HG03565 (cell line): ENCODE data around the gene NMRK2.
"Not testable (repeated sequence)": the region's sequence is repeated elsewhere in the genome, so short reads cannot be mapped to it uniquely, and the experiment has no call there.

Experiments
- ATAC-seq: cut with Tn5 transposase; IDR thresholded peaks from one replicate; pipeline ENCODE4 v1.9.1; 2021; ENCODE audit warnings: mild to moderate bottlenecking, moderate library complexity; ENCODE audit not compliant: unreplicated experiment

Gene NMRK2

DNA sequence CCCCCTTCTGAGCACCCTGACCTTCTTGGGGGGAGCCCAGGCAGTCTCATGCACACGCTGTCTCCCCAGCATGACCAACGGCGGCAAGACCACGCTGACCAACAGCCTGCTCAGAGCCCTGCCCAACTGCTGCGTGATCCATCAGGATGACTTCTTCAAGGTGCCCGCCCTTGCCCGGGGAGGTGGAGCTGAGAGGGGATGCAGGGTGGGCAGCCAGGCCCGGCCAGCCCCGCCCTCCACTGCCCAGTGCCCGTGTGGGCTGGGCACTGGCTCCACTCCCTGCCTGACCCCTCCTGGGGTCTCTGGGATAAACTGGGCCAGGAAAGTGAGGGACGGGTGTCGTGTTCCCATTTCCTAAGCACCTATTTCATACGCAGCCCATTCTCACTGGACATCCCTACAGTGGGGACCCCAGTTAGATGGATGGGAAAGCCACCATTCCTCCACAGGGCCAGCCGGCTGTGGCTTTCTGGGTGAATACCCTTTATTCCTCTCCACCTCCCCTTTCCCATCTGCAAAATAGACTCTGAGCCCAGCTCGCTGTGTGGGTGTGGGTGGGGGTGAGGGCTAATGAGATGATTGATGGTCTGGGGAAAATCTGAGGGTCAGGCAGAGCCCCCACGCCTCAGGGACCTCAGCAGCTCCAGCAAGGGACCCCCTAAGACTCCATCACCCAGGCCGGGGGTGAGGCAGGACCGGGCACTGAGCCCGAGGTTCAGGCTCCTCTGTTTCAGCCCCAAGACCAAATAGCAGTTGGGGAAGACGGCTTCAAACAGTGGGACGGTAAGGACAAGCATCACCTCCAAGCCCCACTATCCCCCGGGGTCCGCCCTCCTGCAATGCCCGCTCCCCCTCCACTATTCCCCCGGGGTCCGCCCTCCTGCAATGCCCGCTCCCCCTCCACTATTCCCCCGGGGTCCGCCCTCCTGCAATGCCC is 3.9 kb downstream of the NMRK2 start:
- ATAC-seq, result no peak

DNA sequence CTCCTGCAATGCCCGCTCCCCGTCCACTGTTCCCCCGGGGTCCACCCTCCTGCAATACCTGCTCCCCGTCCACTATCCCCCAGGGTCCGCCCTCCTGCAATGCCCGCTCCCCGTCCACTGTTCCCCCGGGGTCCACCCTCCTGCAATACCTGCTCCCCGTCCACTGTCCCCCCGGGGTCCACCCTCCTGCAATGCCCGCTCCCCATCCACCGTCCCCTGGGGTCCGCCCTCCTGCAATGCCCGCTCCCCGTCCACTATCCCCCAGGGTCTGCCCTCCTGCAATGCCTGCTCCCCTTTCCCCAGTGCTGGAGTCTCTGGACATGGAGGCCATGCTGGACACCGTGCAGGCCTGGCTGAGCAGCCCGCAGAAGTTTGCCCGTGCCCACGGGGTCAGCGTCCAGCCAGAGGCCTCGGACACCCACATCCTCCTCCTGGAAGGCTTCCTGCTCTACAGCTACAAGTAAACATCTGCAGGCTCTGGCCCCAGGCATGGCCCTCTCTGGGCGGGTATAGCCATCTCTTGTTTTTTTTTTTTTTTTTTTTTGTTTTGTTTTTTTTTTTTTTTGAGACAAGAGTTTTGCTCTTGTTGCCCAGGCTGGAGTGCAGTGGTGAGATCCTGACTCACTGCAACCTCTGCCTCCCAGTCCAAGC is 5.6 kb downstream of the NMRK2 start:
- ATAC-seq, result not testable (repeated sequence)

DNA sequence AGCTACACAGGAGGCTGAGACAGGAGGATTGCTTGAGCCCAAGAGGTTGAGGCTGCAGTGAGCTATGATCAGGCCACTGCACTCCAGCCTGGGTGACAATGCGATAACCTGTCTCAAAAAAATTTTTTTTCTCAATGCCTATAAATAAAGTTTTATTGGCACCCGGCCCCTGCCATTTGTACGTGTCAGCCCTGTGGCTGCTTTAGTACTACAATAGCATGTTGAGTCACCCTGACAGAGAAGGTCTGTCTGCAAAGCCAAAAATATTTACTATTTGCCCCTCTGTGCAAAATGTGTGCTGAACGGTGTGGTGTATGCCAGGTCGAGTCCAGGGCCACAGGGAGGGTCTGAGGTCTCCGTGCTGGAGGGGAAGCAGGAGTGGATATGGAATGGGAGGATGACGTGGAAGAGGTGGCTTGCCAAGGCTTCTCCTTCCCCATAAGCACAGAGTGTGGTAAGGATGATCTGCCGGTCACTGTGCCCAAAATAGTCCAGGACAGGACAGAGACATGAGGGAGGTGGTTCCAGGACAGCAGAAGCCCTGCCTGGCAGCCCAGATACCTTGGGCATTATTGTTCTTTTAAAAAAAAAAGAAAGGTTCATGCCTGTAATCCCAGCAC is 10.0 kb downstream of the NMRK2 start:
- no peak for ATAC-seq

DNA sequence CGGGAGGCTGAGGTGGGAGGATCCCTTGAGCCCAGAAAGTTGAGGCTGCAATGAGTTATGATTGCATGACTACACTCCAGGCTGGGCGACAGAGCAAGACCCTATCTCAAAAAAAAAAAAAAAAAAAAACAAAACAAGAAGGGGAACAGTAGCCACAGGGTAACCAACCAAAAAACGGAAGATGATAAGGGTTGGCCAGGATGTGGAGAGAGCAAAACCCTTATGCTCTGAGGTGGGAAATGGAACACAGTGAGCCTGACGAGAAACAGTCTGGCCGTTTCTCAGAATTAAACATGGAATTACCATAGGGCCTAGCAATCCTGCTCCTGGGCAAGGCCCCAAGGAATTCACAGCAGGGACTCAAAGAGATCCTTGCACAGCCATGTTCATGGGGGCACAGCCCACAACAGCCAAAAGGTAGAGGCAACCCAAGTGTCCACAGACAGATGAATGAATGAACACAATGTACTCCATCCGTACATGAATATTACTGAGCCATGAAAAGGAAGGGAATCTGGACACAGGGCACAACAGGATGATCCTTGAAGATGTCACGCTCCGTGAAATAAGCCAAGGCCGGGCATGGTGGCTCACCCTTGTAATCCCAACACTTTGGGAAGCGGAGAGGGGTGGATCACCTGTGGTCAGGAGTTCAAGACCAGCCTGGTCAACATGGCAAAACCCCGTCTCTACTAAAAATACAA is 11.3 kb downstream of the NMRK2 start:
- ATAC-seq, result no peak

DNA sequence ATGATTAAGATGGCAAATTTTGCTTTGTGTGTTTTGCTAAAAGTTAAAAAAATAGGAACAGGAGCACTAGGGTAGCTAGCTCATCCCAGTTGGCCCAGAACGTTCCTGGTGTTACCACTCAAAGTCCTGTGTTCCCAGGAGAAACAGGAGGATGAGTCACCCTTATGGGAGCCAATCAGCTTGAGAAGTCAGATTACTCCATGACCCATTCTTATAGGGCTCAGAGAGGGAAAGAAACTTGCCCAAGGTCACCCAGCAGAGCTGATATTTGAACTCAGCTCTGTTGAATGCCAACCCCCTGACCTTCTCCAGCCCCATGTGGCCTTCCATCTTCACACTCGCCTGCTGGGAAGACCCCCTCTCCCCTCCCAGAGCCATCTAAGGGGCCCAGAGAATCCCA is 13.0 kb downstream of the NMRK2 start:
- ATAC-seq, result no peak

DNA sequence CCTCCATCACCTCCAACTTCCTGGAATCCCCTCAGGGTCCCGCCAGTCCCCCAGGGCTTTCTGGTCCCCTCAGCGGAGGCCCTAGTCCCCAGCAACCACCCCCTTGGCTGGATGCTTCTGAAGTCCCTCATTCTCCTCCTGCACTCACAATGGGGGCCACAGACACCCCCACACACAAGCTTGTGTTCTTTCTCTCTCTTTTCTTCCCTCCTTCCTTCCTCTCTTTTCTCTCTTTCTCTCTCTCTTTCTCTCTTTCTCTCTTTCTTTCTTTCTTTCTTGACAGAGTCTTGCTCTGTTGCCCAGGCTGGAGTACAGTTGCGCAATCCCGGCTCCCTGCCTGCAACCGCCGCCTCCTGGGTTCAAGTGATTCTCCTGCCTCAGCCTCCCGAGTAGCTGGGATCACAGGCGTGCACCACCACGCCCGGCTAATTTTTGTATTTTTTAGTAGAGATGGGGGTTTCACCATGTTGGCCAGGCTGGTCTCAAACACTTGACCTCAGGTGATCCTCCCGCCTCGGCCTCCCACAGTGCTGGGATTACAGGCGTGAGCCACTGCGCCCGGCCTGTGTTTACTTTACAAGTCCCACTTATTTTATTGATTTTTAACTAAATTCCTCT is 14.6 kb downstream of the NMRK2 start:
- not testable (repeated sequence) for ATAC-seq

DNA sequence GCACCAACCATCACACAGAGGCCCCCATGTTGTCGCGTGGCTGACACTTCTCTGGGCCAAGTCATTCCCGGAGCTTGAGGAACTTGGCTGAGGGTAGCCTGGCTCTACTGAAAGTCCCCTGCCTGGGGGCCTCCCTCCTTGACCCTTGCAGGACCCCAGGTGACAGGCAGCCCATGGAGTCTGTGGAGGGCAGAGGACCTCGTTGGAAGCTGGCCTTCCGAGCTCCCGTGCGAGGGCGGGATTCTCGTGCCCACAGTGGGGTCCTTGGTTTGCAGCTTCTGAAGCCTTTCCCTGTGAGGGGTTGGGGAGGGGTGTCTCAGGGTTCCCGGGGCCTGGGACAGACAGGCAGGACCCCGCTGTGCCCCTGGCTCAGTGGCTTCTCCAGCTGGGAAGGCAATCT is 16.4 kb downstream of the NMRK2 start:
- no peak for ATAC-seq

DNA sequence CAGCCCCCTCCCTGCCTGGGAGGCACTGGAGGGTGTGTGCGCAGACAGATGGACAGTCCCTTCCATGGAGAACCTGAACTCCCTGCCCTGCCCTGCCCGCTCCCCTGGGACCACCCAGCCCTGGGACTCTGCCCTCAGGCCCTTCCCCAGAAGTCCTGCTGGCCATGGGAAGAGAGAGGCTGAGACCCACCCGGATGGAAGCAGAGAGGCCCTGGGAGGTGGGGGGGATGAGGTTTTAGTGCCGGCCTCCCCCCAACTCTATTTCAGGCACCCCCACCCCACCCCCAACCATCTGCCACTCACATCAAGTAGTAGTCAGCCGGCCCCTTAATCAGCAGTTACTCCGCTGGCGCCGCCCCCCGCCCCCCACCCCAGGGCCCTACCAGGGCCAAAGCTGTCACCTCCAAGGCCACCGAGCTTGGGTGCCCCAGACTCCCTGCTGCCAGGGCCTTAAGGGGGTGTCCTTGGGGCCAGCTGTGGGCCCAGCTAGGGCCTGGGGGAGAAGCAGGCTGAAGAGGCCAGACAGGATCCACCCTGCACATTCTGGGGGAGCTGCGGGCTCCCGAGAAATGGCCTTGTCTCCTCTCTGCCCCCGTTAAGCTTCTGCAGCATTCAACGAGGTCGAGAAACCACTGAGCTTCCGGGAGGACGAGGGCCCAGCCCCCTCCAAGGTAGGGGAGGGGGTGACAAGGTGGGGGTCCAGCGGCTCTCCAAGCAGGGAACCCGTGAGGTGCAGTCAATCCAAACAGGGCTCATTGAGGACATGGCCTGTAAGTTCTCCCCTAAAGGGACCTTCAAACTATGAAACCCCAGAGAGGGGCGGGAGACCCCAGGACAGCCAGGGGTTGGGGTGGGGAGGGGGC is 17.4 kb downstream of the NMRK2 start:
- ATAC-seq, result no peak

DNA sequence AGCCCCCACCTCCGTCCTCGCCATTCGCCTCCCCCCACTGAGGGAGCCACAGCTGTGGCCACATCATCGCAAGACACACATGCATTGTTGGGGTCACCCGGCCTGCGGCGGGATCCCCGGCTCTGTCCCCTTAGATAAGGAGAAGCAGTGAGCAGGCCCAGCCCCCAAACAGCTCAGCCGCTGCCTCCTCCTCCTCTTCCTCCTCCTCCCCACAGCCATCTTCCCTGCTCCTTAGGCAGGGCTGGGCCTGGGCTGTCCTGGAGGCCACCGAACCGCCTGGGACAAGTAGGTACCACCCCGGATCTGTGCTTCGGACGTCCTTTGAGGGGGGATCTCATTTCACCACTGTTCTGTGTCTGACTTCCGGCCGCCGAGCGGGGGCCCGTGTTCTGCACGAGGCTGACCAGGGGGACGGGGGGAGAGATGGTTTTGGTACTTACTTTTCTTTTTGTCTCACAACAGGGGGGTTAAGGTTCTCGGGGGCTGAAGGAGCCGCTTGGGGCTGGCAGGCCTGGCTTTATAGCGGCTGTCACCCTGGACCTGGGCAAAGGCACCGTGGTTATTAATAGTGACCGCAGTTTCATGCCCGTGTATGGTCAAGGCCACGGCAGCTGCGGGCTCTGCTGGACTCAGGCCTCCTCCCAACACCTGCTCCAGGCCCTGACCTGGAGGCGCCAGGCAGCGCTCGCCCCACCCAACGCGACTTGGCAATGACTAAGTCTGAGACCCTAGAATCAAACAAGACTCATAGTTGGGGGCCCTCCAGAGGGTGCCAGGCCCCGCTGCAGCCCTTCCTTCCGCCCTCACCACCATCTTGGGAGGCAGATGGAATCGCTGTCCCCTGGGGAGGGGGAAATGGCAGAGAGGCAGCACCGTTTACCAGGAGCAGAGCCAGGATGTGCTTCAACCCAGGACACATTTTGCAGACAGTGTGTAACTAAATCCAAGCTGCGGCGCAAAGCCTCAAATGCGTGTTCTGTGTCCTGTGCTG is 18.3 kb downstream of the NMRK2 start:
- ATAC-seq, result no peak

DNA sequence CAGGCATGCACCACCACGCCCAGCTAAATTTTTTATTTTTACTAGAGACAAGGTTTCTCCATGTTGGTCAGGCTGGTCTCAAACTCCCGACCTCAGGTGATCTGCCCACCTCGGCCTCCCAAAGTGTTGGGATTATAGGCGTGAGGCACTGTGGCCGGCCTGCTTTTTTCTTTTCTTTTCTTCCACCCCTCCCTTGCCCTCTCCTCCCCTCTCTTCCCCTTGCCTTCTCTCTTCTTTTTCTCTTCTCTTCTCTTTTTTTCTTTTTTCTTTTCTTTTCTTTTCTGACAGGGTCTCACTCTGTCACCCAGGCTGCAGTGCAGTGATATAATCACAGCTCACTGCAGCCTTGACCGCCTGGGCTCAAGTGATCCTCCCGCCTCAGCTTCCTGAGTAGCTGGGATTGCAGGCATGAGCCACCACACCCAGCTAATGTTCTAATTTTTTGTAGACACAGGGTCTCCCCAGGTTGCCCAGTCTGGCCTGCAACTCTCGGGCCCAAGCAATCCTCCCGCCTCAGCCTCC is 19.9 kb downstream of the NMRK2 start:
- ATAC-seq, result not testable (repeated sequence)

DNA sequence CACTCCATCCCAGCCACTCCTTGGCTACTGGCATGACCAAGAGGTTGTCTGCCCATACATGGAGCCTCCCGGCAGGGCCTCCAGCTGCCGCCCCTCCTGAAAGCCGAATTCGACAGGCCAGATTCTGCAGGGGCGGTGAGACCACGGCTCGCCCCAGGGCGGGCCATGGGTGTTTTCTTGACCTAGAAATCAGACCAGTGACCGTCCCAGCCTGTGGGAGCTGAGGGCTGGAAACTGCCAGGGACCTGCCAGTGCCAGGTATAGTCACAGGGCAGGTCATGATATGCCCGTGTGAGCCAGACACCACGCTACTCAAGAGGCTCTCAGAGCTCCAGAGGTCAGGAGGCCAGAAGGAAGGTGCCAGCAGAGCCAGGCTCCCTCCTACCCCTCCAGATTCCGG is 21.2 kb downstream of the NMRK2 start:
- ATAC-seq, result no peak

DNA sequence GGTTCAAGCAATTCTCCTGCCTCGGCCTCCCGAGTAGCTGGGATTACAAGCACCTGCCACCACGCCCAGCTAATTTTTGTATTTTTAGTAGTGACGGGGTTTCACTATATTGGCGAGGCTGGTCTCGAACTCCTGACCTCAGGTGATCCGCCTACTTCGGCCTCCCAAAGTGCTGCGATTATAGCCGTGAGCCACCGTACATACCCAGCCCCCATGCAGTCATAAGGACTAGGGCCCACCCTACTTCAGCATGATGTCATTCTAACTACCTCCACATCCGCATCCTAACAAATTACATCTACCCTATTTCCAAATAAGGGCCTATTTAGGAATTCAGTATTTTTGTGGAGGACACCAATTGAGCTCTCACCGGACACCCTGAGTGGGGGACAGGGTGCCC is 22.4 kb downstream of the NMRK2 start:
- ATAC-seq, result not testable (repeated sequence)

DNA sequence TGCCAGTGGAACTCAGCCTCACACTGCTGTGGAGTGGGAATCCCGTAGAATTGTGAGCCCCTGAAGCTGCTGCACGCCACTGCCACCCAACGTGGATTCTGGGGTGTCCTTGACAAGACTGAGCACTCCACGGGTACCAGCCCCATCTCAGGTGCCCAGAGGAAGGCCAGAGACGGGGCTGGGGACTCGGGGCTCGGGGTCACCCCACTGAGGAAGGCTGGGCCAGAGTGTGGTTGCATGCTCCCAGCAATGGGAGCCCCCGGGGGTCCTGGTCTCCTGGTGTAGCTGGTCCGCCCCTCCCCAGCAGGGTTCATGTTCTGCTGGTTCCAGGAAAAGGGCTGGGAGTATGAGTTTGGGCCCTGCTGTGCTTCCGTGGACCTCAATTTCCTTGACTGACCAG is 22.8 kb downstream of the NMRK2 start:
- no peak for ATAC-seq

DNA sequence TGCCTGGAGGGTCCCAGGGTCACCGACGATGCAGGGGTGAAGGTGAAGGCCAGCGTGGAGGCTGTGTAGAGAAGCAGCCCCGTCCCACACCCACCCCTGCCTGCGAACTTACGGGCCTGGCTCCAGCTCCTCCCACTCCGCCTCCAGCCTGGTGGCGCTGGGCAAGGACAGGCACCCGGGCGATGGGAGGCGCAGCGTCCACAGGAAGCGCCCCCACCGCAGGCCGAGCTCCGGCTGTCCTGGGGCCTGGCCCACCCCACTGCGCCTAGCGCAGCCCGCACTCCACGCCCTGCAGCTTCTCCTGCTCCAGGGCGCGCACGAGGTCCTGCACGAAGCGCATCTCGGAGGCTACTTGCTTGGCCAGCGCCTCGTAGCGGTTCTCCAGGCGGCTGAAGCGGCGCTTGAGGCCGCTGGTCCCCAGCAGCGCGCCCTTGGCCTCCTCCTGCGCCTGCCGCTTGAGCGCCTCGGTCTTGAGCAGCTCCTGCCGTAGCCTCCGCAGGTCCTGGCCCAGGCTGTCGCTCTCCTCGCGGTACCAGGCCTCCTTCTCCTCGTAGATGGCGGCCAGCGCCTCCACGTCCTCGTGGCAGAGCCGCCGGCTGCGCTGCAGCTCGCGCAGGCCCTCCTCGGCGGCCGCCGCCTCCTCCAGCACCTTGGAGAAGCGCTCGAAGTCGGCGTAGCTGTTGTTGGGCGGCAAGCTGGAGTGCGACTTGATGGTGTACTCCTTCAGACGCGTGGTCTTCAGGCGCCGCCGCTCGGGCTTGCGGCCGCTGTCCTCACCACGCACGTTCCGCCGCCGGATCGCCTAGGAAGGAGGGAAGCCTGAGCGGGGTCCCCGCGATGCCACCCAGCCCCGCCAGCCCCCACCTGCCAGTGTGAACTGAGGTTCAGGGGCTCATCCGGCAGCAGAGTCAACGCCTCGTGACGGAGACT is 26.2 kb downstream of the NMRK2 start:
- ATAC-seq, result no peak

DNA sequence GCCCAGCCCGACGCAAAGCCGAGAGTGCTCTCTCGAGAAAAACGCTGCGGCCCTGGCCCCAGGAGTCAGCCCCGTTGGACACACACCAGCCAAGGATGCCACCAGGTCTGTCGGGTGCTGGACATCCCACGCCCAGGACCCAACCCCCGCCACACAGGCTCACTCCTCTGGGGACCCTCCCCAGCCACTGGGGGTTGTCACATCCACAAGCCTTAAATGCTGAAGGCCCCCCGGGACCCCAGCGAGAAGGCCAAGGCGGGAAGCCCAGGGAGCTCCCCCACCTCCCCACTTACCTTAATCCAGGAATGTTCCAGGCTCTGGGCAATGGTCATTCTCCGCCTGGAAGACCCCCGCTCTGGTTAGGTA is 26.9 kb downstream of the NMRK2 start:
- no peak for ATAC-seq

DNA sequence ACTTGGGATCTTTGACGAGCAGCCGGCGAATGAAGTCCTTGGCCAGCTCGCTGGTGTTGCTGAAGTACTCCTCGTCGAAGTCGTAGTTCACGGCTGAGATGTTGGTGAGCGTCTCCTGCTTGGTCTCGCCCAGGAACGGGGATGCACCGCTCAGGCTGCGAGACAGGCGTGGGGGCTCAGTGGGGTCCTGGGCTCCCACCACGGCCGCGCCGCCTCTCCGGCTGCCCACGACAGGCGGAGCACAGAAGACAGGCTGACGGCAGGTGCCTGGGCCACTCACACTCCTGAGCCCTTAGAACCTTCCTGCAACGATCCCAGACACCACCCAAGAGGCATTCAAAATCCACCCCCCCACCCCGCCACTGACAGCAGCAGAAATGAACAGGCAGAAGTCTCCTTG is 28.1 kb downstream of the NMRK2 start:
- no peak for ATAC-seq

DNA sequence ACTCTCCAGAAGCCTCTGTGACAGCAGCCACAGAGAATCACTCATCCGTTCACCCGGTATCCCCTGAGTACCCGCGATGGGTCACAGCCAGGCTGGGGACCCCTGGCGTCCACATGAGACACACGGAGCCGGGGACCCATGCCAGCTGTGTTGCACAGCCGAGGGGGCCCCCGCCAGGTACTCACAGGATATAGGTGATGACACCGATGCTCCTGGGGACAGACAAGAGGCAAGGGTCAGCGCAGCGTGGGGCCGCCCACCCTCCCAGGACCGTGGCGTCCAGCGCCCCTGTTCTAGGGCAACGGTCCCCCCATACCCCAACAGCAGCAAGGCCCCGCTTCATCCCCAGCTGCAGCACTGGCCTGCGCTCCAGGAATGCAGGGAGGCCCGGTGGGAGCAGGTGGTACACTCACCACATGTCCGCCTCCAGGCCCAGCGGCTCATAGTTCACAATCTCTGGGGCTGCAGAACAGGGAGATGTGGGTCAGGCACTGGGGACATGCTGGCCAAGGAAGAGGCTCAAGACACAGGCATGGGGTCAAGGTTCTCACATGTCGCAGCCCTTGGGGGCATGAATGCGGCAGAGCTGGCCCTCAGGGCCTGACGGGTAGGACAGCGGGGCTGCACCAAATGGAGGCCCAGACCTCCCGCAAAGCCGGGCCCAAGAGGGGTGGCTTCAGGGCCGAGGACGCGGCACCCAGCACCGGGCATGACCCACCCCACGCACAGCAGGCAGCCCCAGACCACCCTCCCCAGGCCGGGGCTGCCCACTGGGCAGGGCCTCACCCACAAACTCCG is 30.8 kb downstream of the NMRK2 start:
- no peak for ATAC-seq
